Measurements from ENCODE around the gene KL. TPM values are rescaled to one million over a fixed set of nuclear protein-coding genes. Genes with fewer than 3 reads are reported as not detected.

KL gene
- total RNA-seq, 1 experiment from 2014 or later: not detected

DNA sequence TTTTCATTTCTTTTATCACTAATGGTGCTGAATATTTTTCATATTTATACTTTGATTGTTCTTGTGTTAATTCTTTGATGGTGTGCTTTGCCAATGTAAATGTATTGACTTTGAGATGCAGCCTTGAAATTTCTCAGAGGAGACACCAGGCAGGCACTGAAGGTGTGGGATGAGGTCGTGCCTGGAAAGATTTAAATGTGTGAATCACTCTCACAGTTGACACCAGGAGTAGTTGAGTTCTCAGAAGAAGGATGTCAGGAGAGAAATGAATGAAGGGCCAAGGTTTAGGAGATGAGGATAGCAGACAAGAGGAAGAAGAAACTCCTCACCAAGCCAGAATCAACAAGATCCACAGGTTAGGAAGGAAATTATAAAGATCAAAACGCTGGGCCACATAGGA, 10.1 kb upstream of the KL start:
- DNase-seq (ENCODE audit: low spot score): no peak
- H3K4me3 Mint-ChIP-seq: no peak overlapping the region
- no peak for TF ChIP-seq ESRRA (CRISPR knock-in tag; IDR thresholded peaks at IDR 0.05; ENCODE audit: borderline replicate concordance)
- no peak for TF ChIP-seq CREB1 (CRISPR knock-in tag; IDR thresholded peaks at IDR 0.05)
- no peak for TF ChIP-seq IRF2 (CRISPR knock-in tag; IDR thresholded peaks at IDR 0.05; ENCODE audit: borderline replicate concordance, low read depth)
- TF ChIP-seq NR1H2 (CRISPR knock-in tag; IDR thresholded peaks at IDR 0.05): no peak
- no peak for TF ChIP-seq NR2C2 (CRISPR knock-in tag; IDR thresholded peaks at IDR 0.05)
- no peak for TF ChIP-seq NFATC4 (CRISPR knock-in tag; IDR thresholded peaks at IDR 0.05)
- TF ChIP-seq, protein P1, sequence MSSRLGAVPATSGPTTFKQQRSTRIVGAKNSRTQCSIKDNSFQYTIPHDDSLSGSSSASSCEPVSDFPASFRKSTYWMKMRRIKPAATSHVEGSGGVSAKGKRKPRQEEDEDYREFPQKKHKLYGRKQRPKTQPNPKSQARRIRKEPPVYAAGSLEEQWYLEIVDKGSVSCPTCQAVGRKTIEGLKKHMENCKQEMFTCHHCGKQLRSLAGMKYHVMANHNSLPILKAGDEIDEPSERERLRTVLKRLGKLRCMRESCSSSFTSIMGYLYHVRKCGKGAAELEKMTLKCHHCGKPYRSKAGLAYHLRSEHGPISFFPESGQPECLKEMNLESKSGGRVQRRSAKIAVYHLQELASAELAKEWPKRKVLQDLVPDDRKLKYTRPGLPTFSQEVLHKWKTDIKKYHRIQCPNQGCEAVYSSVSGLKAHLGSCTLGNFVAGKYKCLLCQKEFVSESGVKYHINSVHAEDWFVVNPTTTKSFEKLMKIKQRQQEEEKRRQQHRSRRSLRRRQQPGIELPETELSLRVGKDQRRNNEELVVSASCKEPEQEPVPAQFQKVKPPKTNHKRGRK (CRISPR knock-in tag; IDR thresholded peaks at IDR 0.05; ENCODE audit: borderline replicate concordance): no peak
- TF ChIP-seq GTF2I (CRISPR knock-in tag; conservative IDR thresholded peaks at IDR 0.05): no peak
- TF ChIP-seq, protein P2, sequence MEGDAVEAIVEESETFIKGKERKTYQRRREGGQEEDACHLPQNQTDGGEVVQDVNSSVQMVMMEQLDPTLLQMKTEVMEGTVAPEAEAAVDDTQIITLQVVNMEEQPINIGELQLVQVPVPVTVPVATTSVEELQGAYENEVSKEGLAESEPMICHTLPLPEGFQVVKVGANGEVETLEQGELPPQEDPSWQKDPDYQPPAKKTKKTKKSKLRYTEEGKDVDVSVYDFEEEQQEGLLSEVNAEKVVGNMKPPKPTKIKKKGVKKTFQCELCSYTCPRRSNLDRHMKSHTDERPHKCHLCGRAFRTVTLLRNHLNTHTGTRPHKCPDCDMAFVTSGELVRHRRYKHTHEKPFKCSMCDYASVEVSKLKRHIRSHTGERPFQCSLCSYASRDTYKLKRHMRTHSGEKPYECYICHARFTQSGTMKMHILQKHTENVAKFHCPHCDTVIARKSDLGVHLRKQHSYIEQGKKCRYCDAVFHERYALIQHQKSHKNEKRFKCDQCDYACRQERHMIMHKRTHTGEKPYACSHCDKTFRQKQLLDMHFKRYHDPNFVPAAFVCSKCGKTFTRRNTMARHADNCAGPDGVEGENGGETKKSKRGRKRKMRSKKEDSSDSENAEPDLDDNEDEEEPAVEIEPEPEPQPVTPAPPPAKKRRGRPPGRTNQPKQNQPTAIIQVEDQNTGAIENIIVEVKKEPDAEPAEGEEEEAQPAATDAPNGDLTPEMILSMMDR (IDR thresholded peaks at IDR 0.05): no peak
- TF ChIP-seq, protein P3, sequence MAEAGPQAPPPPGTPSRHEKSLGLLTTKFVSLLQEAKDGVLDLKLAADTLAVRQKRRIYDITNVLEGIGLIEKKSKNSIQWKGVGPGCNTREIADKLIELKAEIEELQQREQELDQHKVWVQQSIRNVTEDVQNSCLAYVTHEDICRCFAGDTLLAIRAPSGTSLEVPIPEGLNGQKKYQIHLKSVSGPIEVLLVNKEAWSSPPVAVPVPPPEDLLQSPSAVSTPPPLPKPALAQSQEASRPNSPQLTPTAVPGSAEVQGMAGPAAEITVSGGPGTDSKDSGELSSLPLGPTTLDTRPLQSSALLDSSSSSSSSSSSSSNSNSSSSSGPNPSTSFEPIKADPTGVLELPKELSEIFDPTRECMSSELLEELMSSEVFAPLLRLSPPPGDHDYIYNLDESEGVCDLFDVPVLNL (CRISPR knock-in tag; IDR thresholded peaks at IDR 0.05; ENCODE audit: borderline replicate concordance, low read depth): no peak
- no peak for TF ChIP-seq ETV6 (CRISPR knock-in tag; IDR thresholded peaks at IDR 0.05)
- TF ChIP-seq, protein P4, sequence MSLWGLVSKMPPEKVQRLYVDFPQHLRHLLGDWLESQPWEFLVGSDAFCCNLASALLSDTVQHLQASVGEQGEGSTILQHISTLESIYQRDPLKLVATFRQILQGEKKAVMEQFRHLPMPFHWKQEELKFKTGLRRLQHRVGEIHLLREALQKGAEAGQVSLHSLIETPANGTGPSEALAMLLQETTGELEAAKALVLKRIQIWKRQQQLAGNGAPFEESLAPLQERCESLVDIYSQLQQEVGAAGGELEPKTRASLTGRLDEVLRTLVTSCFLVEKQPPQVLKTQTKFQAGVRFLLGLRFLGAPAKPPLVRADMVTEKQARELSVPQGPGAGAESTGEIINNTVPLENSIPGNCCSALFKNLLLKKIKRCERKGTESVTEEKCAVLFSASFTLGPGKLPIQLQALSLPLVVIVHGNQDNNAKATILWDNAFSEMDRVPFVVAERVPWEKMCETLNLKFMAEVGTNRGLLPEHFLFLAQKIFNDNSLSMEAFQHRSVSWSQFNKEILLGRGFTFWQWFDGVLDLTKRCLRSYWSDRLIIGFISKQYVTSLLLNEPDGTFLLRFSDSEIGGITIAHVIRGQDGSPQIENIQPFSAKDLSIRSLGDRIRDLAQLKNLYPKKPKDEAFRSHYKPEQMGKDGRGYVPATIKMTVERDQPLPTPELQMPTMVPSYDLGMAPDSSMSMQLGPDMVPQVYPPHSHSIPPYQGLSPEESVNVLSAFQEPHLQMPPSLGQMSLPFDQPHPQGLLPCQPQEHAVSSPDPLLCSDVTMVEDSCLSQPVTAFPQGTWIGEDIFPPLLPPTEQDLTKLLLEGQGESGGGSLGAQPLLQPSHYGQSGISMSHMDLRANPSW (CRISPR knock-in tag; conservative IDR thresholded peaks at IDR 0.05; ENCODE audit: low read depth): no peak
- TF ChIP-seq RELA (CRISPR knock-in tag; IDR thresholded peaks at IDR 0.05; ENCODE audit: borderline replicate concordance): no peak
- CTCF ChIA-PET: no interaction called here
- no peaks in the 10 kb centered on the region; the same call in 1 of the 2 replicates for H3K27me3 Mint-ChIP-seq (ENCODE audit: low read depth)
- POLR2A ChIA-PET: no interaction called here
- no peak for ATAC-seq
- H3K9me3 Mint-ChIP-seq: peaks cover 48% of the 10 kb centered on the region
- no peak overlapping the region for H3K27ac Mint-ChIP-seq
- H3K36me3 Mint-ChIP-seq: peaks cover 18% of the 10 kb centered on the region
- peaks cover 12% of the 10 kb centered on the region for H3K4me1 Mint-ChIP-seq

DNA sequence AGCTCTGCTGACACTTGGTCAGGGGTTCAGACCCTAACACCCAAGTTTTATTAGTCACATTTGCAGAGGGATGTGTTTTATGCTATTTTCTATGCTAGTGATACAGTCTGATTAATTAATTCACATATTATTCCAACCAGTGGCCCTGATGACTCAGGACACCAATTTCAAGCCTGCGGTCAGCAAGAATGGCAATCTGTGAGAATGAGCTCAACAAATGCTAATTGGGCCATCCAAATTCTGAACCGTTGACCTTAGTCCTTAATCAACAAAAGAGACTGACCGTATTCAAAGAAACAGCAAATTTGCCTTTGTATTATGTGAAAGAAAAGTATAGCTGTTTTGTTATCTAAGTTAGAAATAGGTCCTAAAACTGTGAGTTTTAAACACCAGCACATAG, 9.6 kb upstream of the KL start:
- CTCF ChIA-PET: no interaction called here
- no peaks in the 10 kb centered on the region; the same call in 1 of the 2 replicates for H3K27me3 Mint-ChIP-seq (ENCODE audit: low read depth)
- POLR2A ChIA-PET: interaction anchor here (0.5 kb wide), 1 partner anchor 1307 kb away, joined by 3 read pairs; no protein-coding TSS in a partner anchor
- H3K4me3 Mint-ChIP-seq: no peak overlapping the region
- peaks cover 12% of the 10 kb centered on the region for H3K4me1 Mint-ChIP-seq
- ATAC-seq: no peak
- no peak overlapping the region for H3K27ac Mint-ChIP-seq
- DNase-seq (ENCODE audit: low spot score): no peak
- H3K36me3 Mint-ChIP-seq: peaks cover 18% of the 10 kb centered on the region
- peaks cover 48% of the 10 kb centered on the region for H3K9me3 Mint-ChIP-seq
- TF ChIP-seq, protein P5, sequence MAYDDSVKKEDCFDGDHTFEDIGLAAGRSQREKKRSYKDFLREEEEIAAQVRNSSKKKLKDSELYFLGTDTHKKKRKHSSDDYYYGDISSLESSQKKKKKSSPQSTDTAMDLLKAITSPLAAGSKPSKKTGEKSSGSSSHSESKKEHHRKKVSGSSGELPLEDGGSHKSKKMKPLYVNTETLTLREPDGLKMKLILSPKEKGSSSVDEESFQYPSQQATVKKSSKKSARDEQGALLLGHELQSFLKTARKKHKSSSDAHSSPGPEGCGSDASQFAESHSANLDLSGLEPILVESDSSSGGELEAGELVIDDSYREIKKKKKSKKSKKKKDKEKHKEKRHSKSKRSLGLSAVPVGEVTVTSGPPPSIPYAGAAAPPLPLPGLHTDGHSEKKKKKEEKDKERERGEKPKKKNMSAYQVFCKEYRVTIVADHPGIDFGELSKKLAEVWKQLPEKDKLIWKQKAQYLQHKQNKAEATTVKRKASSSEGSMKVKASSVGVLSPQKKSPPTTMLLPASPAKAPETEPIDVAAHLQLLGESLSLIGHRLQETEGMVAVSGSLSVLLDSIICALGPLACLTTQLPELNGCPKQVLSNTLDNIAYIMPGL (CRISPR knock-in tag; IDR thresholded peaks at IDR 0.05): no peak
- TF ChIP-seq TCF7 (CRISPR knock-in tag; IDR thresholded peaks at IDR 0.05; ENCODE audit: low read depth): no peak
- TF ChIP-seq, protein P6, sequence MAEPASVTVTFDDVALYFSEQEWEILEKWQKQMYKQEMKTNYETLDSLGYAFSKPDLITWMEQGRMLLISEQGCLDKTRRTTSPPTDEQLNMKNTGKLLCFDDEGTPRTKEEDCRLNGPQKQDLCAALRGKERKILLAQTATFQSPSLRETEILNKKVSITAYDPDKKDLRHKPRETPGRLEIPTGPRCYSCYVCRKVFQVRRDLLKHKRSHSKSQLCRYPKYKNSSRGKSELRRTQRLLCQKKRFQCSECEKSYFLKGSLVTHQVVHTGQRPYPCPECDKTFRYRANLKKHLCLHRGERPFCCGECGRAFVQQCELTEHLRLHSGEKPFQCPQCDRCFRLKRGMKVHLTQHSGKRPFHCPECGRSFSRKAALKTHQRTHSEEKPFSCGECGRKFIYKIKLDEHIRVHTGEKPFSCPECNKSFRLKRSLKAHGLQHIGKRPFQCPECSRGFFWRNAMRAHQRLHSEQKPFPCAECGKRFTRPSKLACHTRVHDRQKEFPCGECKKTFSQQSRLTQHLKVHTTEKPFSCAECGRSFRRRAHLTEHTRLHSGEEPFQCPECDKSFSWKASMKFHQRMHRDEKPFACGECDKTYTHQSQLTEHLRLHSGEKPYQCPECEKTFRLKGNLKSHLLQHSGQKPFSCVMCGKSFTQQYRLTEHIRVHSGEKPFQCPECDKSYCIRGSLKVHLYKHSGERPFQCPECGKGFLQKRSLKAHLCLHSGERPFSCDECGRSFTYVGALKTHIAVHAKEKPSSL (CRISPR knock-in tag; conservative IDR thresholded peaks at IDR 0.05): no peak
- TF ChIP-seq CREB1 (CRISPR knock-in tag; IDR thresholded peaks at IDR 0.05): no peak
- TF ChIP-seq ZNF121 (CRISPR knock-in tag; IDR thresholded peaks at IDR 0.05): no peak
- TF ChIP-seq, protein P7, sequence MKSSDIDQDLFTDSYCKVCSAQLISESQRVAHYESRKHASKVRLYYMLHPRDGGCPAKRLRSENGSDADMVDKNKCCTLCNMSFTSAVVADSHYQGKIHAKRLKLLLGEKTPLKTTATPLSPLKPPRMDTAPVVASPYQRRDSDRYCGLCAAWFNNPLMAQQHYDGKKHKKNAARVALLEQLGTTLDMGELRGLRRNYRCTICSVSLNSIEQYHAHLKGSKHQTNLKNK (CRISPR knock-in tag; IDR thresholded peaks at IDR 0.05): no peak
- TF ChIP-seq KAT7 (CRISPR knock-in tag; IDR thresholded peaks at IDR 0.05; ENCODE audit: borderline replicate concordance): no peak
- TF ChIP-seq CREM (CRISPR knock-in tag; IDR thresholded peaks at IDR 0.05): no peak
- TF ChIP-seq, protein P8, sequence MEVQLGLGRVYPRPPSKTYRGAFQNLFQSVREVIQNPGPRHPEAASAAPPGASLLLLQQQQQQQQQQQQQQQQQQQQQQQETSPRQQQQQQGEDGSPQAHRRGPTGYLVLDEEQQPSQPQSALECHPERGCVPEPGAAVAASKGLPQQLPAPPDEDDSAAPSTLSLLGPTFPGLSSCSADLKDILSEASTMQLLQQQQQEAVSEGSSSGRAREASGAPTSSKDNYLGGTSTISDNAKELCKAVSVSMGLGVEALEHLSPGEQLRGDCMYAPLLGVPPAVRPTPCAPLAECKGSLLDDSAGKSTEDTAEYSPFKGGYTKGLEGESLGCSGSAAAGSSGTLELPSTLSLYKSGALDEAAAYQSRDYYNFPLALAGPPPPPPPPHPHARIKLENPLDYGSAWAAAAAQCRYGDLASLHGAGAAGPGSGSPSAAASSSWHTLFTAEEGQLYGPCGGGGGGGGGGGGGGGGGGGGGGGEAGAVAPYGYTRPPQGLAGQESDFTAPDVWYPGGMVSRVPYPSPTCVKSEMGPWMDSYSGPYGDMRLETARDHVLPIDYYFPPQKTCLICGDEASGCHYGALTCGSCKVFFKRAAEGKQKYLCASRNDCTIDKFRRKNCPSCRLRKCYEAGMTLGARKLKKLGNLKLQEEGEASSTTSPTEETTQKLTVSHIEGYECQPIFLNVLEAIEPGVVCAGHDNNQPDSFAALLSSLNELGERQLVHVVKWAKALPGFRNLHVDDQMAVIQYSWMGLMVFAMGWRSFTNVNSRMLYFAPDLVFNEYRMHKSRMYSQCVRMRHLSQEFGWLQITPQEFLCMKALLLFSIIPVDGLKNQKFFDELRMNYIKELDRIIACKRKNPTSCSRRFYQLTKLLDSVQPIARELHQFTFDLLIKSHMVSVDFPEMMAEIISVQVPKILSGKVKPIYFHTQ (CRISPR knock-in tag; IDR thresholded peaks at IDR 0.05): no peak
